GM12892 (cell line): Measurements from ENCODE around the gene RELN.

Experiments
- DNase-seq: peaks from one replicate; pipeline ENCODE4 v3.0.0; 2011; ENCODE audit not compliant: insufficient read length
- FAIRE-seq: peaks from 2 replicates; lab custom pipeline; 2011; peaks lifted over from hg19 to GRCh38; lab: Jason Lieb, UNC
- POLR2A ChIP-seq: IDR thresholded peaks from 2 replicates; pipeline ENCODE4 v1.6.1; 2011; ENCODE audit warnings: low read depth, low read length, control low read depth
- POLR2AphosphoS5 ChIP-seq: IDR thresholded peaks from 2 replicates; pipeline ENCODE4 v1.6.1; 2011; ENCODE audit warnings: low read depth, low read length, control low read depth
- TAF1 ChIP-seq: IDR thresholded peaks from 2 replicates; pipeline ENCODE4 v1.6.1; 2011; ENCODE audit warnings: low read depth, mild to moderate bottlenecking, control low read depth, low read length, borderline replicate concordance

Gene RELN

DNA sequence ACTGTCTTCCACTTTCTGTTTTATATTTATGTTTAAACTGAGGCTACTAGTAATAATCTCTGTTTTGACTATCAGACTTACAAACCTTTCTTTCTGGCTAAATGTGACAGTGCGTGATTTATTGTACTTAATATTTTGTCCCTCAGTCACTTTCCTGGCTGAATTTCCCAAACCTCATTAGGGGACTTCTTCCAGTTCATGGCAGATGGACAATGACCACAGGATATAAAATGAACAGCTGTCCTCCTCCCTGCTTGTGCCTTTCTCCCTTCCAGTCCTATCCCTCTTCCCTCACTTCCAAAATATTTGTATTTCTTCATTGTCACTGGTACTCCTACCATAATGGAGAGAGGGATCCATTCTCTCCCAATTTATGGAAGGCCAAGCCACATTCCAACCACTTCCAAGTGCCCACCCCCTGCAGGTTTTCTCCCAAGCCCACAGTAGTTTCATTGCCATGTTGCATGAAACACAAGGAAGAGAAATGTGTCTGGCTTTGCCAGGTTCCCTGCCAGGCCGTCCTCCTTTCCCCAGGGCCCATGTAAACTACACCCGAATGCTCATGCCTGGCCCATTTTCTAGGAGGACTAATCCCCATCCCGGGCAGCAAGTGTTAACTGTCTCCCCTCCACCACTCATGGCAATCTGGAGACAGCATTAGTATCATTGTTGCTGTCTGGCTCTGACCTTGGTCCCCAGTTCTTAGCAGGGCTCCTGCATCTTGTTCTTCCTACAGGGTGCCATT is 273.9 kb downstream of the RELN start:
- no peak for DNase-seq
- FAIRE-seq: no peak
- no peak for TF ChIP-seq TAF1
- TF ChIP-seq POLR2AphosphoS5: no peak
- no peak for TF ChIP-seq POLR2A

DNA sequence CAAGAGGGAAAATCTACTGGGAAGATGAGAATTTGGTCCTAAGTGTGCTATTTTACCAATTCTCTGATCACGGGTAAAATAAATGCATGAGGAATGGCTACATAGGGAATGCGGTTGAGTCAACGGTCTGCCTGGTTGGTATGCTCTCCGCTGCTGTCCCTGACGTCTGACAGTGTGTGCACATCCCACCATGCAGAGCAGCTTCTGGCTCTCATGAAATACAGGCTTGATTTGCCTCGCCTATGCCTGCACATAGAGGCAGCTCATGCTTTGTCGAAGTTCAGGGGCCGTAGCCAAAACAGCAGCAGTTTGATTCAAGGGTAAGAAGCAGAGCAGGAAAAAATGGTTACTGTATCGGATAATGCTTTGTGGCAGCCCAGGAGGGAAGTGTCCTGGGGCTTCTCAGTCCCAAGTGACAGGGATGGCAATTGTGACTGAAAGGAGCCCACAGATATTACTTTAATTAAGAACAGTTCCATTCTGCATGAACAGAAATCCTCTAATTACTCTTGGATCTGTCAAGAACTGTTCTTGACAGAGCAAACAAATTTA is 275.0 kb downstream of the RELN start:
- no peak for FAIRE-seq
- TF ChIP-seq TAF1 (no peak), POLR2AphosphoS5 (no peak), POLR2A (no peak)

DNA sequence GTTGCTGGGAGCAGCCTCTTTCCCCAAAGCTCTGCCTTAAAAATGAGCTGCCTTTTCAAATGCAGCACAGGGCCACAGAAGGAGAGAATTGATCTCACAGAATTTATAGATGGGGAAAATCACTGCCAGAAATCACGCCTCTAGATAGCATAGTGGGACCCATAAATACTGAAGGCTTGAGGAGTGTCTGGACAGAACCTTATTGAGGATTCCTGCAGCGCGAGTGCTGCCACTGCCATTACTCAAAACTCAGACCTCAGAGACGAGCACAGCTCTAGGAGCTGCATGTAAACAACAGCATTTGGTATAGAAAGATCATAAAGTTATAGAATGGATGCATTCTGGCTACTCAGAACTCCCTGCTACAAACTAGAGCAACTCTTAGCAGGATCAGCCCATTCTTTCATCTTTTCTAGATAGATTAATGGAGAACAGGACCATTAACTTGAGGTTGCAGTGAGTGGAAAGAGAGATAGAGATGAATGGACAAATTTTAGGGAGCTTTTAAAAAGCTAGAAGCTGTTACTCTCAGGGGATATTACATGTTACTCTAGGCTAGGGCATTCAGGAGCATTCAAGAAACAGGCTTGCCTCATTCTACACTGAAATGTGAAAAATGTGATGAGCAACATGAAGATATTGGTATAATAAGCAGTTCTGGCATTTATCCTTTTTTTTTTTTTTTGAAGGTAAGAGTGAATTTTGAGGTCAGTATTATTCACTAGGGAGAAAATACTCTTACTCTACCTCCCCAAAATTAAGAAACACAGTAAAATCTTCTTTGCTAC is 276.3 kb downstream of the RELN start:
- TF ChIP-seq POLR2A: no peak
- no peak for TF ChIP-seq TAF1
- TF ChIP-seq POLR2AphosphoS5: no peak
- DNase-seq (no peak), FAIRE-seq (no peak)

More for the DNA sequence above, 275.0 kb downstream of the RELN start:
- no peak for DNase-seq

DNA sequence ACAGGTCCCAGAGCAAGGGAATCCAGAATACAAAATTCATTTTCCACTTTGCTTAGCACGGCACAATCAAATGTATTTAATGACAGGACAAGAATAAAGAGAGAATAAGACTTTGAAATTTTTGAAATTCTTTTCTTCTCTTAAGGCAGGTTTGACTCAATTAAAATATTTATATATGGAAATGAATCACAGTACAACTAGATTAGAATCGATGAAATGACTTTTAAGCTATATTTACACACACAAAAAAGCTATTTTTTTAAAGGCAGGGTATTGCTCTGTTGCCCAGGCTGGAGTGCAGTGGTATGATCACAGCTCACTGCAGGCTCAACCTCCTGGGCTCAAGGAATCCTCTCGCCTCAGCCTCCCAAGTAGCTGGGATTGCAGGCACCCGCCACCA is 278.0 kb downstream of the RELN start:
- DNase-seq (no peak), FAIRE-seq (no peak)
- no peak for TF ChIP-seq POLR2AphosphoS5
- no peak for TF ChIP-seq POLR2A
- TF ChIP-seq TAF1: no peak

DNA sequence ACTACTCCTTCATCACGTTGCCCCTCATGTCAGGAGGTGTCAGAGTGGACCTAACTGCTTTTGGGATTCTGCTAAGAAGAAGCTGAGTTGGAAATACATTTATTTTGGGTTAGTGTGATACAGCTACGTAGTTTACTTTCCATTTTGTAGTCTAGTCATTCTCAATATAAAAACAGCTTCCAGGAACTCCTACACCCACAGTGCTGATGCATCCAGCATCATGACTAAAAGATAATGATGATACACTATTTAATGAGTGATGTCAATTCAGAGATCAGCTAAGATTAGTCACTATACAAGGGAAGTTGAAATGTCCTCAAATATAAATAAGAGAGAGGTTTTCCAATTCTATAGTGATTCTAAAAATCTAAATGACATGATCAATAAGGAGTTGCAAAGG is 279.2 kb downstream of the RELN start:
- TF ChIP-seq POLR2A: no peak
- TF ChIP-seq POLR2AphosphoS5: no peak
- no peak for TF ChIP-seq TAF1
- FAIRE-seq: no peak
- no peak for DNase-seq

DNA sequence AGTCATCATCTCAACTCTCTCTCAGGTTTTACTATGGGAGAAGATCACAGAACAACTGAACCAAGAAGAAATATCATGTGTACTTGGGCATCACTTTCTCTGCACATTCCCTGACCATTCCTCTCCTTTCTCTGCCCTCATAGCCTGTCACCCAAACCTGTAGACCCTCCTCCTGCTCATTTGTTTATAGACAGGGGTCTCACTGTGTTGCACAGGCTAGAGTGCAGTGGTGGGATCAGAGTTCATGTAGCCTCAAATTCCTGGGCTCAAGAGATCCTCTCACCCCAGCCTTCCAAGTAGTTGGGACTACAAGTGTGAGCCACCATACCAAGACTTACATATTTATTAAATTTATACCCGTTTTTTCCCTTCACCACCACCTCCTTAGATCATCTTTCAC is 282.7 kb downstream of the RELN start:
- DNase-seq (no peak), FAIRE-seq (no peak)
- TF ChIP-seq POLR2AphosphoS5 (no peak), POLR2A (no peak), TAF1 (no peak)

DNA sequence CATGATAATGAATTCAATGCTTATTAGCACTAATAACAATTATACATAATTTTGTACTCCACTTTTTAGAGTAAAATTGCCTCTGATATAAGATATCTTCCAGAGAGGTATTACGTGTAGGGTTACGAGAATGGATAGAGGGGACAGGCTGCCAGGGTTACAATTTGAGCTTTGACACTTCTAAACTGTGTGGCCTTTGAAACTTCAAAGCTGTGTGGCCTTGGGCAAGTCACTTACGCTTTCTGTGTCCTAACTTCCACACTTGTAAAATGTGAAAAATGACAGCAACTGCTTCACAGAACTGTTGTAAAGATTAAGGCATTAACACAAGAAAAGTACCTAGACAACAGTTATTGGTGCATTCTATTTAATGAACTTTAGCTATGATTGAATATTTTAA is 283.9 kb downstream of the RELN start:
- no peak for TF ChIP-seq POLR2A
- no peak for TF ChIP-seq TAF1
- no peak for TF ChIP-seq POLR2AphosphoS5
- no peak for FAIRE-seq
- DNase-seq: no peak

DNA sequence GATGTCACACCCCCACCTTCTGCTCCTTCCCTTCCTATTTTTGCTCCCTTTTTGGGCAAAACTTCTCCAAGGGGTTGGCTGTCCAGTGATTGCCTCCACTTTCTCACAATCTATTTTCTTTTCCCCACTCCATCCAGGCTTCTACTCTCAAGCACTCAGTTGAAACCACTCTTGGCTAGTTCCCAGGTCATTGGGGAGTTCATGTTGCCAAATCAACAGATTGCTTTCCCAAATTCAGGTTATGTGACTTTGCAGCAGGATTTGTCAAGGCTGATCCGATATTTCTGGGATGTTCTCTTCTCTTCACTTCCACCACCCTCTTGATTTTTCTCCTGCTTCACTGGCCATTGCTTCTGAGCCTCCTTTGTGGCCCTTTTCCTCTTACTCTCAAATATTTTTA is 284.8 kb downstream of the RELN start:
- no peak for DNase-seq
- FAIRE-seq: no peak
- TF ChIP-seq POLR2AphosphoS5 (no peak), POLR2A (no peak), TAF1 (no peak)

DNA sequence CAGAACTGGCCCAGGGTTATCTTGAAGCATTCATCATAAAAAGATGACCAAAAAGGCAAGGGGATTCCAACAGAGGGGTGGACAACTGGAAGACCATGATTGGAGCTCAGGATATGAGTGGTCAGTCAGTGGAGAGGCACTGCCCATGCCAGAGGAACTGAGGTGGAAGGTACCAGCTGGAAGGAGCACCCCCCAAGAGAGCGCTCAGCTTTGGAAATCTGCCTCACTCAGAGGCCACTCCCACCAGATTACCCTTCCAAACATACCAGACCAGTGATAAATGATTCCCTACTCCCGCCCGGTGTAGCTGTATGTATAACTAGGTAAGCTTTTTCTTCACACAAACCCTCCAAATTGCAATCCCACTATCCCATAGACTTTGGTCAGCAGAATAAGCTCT is 286.5 kb downstream of the RELN start:
- TF ChIP-seq POLR2A (no peak), TAF1 (no peak), POLR2AphosphoS5 (no peak)
- no peak for DNase-seq
- FAIRE-seq: no peak

DNA sequence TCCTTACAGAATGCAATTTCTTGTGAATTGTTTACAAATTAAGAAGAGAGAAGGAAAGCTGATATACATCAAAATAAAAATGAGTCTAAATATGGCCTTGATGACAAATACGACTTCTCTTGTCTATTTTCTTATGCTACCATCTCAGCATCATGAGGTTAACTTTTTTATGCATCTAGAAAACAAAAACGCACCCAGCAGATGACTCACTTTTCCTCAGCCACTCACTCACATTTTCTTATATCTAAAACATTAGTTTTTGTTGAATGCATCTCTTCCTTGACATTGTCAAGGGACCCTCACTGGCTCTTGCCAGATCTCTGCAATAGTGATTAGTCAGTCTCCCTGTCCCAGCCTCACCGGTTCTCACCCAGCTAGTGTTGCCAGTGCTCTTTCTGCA is 287.0 kb downstream of the RELN start:
- no peak for FAIRE-seq
- DNase-seq: no peak
- TF ChIP-seq POLR2A (no peak), POLR2AphosphoS5 (no peak), TAF1 (no peak)

DNA sequence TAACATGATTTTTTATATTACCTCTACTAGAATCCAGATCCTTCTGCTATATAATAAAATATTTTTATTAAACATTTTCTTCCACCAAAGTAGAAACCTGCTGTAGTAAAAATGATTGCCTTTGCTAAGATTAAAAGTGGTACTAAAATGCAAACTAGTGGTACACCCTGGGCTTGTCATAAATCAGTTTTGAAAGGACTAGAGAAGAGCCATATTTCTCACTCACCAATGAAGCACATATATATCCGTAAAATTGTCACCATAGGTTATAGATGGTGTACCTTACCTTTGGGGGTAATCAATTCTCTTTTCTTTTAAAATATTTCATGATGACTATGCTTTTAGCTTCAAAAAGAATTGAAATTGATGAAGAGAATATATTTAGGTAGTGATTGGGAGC is 290.4 kb downstream of the RELN start:
- DNase-seq (no peak), FAIRE-seq (no peak)
- TF ChIP-seq TAF1 (no peak), POLR2AphosphoS5 (no peak), POLR2A (no peak)

DNA sequence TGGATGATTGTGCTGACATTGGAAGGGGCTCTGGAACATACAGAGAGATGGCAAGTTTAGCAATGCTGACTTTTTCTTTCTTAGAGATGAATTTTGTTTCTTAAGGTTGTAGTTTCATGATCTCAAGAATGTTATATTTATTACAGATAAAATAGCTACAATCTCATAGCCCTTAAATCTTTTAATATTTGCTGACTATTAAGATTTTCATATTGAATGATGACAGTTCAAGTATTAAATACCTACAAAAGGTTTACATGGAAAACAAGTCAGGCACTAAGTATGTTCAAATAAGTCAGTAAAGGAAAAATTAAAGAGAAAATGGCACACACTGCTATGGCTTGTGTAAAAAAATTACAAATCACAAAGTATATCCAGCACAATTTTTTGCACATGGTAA is 291.4 kb downstream of the RELN start:
- no peak for DNase-seq
- no peak for FAIRE-seq

DNA sequence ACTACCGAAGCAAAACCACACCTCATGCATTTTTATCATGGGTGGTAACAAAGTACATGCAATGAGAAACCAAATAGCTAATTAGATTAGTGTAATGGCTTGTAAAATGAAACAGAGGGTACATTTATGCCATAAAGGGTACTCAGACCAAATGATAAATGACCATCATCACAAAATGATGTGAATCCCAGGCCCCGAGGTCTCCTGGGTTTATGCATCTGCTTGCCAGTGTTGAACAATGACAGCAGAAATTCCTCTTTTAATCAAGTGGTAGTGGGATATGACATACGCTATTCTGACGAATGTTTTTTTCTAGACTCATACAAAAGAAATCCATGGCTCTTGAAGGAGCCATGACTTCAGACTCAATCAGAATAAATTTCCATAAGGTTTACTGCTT is 293.9 kb downstream of the RELN start:
- FAIRE-seq: no peak
- TF ChIP-seq POLR2A (no peak), POLR2AphosphoS5 (no peak), TAF1 (no peak)
- DNase-seq: no peak

More for the DNA sequence above, 291.4 kb downstream of the RELN start:
- TF ChIP-seq POLR2A (no peak), POLR2AphosphoS5 (no peak), TAF1 (no peak)
